ENCODE data around the gene VAPA.

VAPA gene

GRCh38 chr18:10003281-10003680 is 89.5 kb downstream of the VAPA start:
- no peak for DNase-seq (ENCODE audit: low read depth)

- DNase-seq (ENCODE audit: low read depth) = no peak
These were observed 90.0 kb downstream of the VAPA start for GRCh38 chr18:10003866-10004265.

GRCh38 chr18:10006311-10006893 is 92.6 kb downstream of the VAPA start:
- DNase-seq (ENCODE audit: low read depth) = no peak

- no peak for DNase-seq (ENCODE audit: low read depth)
These were observed 94.3 kb downstream of the VAPA start for GRCh38 chr18:10008006-10008647.

Measured in non-pigmented ciliary epithelial cell (primary cell).